Activated T-cell treated with anti-CD3 and anti-CD28 coated beads for 24 hours (primary cell): ENCODE results near the gene ATP2A3.

Experiments
- DNase-seq: peaks from one replicate; pipeline ENCODE4 v3.0.0-alpha.2; 2020; ENCODE audit warnings: low read depth

Gene ATP2A3

DNA sequence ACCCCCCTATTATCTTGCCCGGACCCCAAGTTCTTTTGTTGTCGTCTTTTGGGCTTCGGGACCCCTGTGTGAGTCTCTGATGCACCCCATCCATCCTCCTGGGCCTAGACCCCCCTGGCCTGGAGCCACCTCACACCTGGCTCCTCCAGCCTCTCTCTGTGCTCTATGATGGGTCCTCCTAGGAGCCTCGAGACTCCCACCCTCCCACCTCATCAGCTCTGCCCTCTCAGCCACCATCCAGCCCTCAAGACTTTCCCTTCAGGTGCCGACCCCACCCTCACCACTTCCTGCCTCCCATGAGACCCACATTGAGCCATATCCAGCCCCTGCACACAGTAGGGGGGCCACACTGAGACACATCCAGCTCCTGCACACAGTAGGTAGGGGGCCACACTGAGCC lies 8.7 kb upstream of the ATP2A3 start:
- no peak for DNase-seq

GRCh38 chr17:3972281-3972731 lies 8.1 kb upstream of the ATP2A3 start:
- DNase-seq, result no peak

GRCh38 chr17:3970668-3971067 lies 6.4 kb upstream of the ATP2A3 start:
- no peak for DNase-seq

GRCh38 chr17:3969963-3970362 lies 5.7 kb upstream of the ATP2A3 start:
- no peak for DNase-seq

DNA sequence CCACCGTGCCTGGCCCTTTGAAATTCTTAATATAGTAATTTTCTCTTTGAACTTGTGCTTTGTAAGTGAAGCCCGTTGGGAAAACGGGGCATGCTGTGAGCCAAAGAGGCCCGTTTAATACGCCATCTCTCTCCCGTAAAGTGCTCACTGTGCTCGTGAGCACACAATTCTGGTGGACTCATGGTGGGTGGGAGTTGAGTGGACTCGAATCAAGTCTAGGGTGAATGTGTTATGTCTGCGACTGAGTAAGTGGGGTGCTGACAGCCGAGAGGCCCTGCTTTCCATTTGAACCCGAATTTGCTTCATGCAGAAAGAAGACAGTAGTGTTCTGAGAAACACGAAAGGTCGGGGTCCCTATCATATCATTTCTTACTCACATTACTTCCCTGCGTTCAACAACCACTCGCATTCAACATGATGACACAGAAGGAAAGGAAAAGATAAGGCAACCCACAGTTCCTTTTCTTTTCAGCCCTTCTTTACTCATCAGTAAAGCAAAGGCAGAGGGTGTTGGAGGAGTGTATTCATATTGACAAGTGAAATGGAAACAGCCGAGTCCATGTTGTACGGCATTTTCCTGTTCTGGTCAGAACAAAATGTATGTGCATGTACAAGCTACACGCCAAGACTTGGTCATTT lies 4.8 kb upstream of the ATP2A3 start:
- DNase-seq, result no peak

DNA sequence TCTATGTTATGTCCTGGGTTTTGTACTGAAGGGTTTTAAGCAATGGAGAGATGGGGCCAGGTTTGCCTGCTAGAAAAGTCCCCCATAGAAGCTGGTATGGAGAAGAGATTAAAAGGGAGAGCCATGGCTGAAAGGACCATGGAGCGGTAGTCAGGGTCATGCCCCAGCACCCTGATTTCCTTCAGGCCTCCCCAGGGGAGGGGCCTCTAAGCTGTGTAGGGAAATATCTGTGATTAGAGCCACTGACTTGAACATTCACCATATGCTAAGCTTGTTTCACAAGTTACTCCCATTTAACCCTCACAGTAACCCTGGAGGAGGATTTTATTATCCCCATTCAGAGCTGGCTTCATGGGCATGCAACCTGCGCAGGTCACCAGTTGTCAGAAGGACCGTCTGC lies 3.8 kb upstream of the ATP2A3 start:
- no peak for DNase-seq

DNA sequence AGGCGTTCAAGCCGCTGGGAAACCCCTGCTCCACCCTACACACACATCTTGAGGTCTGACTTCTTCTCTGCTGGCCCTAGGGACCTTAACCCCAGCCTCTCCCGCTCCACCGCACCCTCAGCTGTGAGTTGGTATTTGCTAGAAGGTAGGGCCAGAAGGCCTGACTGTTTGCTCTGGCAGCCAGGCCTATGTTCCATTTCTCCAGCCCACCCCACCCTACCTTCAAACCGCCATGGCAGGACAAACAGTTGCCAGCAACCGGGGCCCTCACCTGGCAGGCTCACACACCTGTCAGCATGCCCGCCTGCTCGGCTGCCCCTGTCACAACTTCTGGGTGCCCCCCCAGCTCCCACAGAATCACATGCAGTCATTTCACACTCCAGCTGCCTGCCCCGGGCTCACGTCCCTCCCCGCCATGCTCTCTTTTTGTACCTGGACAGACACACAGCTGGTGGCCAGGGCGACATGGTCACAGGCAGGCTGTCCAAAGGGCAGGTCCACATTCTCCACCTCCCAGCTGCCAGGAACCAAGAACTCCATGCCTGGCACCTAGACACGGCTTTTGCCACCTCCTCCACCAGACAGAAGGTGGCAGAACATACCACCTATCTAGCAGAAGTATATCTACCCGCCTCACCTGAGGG lies 2.6 kb upstream of the ATP2A3 start:
- no peak for DNase-seq

- DNase-seq, result peak; percentile 56
These were observed 1.0 kb upstream of the ATP2A3 start for GRCh38 chr17:3965118-3965800.

DNA sequence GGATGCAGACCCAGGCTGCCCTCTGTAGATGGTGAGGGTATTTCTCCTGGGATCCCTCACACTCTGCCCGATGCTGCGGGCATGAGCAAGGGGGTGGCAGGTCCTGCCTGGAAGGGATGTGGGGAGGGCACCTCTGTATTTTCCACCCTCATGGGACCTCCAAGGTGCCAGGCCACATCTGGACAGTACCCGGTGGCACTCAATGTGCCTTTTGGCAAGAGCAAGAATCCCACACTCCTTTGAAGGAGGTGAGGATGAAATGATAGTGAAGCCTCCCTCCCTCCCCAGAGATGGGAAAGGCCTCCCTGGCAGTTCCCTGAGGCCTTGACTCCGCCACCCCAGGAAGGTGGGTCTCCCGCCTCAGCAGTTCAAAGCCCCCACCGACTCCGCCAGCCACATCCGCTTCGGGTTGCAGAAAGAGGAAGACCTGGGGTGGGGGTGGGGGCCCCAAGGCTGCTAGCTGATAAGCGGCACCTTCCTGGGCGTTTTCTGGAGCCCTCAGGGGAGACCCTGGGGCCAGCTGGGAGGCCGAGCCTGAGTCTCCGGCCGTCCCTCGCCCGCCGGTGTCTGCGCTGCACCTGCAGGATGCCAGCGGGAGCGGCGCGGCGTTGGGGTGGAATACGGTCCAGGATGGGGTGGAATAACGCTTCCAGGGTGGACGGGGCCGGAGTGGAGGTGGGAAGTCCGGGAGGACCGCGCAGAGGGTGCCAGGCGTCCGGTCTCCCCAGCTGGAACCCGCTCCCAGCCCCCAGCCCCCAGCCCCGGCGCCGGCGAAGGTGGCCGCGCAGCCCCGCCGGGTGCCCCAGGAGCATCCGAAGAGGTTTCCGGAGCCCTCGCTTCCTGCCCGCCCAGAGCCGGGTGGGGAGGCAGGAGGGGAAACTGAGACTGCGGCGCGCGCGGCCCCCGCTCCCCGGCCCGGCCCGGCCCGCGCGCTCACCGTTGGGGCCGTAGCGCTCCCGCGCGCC lies 718 bp downstream of the ATP2A3 start:
- peak; percentile 24 for DNase-seq

- DNase-seq, result no peak
These were observed 1.3 kb downstream of the ATP2A3 start for GRCh38 chr17:3962965-3963236.

DNA sequence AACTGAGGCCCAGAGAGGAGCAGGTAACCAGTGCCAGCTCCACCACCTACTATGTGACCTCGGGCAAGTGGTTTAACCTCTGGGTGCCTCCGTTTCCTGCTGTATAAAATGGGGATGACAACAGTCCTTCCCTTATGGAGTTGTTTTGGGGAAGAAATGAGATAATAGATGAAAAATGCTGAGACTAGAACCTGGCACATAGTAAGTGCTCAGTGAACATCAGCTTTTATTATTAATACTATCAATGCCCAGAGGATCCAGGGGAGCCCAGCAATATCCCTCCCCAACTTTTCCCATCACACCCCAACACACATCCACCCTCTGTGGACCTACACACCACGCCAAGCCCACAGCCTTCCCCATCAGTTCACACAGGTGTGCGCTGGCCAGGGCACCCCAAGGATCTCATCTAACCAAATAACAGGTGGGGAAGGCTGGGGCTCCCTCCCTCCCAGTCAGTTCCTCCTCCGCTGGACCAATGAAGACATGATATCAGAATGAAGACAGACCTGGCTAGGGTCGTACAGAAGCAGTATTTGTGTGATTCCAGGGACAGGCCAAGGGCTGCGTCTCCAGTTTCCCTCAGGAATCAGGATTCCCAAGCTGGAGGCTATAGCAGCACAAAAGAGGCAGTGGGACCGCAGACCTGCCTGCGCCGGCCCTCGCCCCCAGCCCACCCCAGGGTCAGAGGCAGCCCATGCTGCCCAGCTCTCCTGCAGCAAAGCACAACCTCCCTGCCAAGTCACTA lies 1.8 kb downstream of the ATP2A3 start:
- DNase-seq, result no peak

GRCh38 chr17:3961564-3962047 lies 2.6 kb downstream of the ATP2A3 start:
- no peak for DNase-seq

- DNase-seq, result no peak
These were observed 3.5 kb downstream of the ATP2A3 start for GRCh38 chr17:3960764-3961163.

DNA sequence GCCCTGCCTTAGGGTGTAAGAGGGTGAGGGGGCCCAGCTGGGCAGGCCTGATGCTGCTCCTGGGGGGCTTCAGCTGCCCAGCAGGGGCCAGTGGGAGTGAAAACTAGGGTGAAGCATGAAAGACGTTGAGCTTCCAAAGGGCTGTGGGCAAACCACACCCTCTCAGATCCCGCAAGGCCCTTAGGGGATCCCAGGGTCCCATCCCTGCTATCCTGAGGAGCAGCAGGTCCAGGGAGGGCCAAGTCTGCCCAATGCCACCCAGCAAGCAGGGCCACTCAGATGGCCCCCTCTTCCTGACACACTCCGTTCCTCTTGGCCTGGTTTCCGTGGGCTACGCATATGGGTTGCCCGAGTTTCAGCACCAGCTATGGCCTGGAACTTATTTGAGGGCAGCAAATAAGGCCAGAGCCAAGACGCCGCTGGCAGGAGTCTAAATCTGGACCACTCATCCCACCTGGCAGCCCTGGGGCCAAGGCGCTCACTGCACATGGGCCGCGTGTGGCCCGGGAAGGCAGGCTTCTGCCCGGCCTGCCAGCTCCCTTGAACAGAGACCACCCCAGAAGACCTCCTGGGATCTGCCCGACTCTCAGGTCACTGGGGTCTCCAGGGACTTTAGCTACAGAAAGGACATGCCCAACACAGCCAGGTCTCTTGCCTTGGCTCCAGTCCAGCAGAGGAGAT lies 4.2 kb downstream of the ATP2A3 start:
- DNase-seq, result no peak

DNA sequence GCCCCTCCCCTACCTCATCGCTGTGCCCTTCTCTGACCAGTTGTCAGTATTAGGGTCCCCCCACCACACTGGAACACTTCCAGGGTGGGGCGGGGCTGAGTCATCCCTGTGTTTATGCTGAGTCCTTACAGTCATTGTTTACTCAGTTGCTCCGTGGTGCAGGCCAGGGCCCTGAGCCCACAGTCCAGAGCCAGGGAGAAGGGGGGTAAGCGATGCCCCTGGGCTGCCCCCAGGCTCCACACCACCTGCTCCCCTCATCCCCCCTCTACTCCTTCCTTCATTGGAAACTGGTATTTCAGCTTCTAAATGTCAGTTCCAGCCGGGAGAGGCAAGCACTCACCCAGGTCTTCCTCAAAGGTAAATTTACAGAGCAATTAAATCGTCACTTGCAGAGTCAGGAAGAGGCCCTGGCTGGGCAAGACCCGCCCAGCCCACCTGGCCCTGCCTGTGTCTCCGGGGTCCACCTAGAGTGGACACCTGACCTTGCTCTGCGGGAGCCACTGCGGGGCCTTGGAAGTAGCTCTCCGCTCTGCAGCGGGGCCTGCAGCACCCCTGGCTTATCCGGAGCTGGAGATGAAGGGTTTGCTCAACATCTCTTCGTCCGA lies 4.8 kb downstream of the ATP2A3 start:
- DNase-seq, result no peak

GRCh38 chr17:3957735-3958599 lies 6.3 kb downstream of the ATP2A3 start:
- no peak for DNase-seq

DNA sequence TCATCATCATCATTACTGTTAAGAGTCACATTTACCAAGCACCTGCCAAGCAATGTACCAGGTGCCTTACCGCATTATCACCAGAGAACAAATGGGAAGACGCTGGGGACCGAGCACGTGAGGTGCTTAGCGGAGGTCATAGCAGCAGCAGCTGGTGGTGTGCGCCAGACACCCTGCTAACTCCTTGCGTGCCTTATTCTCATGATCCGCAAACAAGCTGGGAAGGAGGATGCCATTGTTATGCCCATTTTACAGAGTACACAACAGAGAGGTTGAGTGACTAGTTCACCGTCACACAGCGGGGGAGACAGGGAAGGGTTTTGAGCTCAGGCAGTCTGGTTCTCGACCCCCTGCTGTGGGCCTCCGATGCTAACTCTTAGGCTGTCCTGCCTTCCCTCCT lies 7.3 kb downstream of the ATP2A3 start:
- no peak for DNase-seq

- DNase-seq, result no peak
These were observed 7.8 kb downstream of the ATP2A3 start for GRCh38 chr17:3956327-3956957.

DNA sequence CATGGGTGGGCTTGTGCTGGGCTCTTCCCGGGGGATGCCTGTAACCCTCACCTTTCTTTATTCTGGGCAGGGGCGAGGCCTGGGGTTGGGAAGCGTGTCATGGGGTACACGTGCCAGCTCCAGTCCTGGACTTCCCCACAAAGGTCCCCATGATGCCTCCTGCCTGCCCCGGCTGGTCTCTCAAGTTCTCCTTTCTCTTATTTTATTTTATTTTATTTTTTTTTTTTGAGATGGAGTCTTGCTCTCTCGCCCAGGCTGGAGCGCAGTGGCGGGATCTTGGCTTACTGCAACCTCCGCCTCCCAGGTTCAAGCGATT lies 8.6 kb downstream of the ATP2A3 start:
- no peak for DNase-seq
